Erythroblast (primary cell): ENCODE data around the gene OR2A1.
"Not testable (repeated sequence)": the region's sequence is repeated elsewhere in the genome, so short reads cannot be mapped to it uniquely, and the experiment has no call there.

Experiments used
- GATA1 ChIP-seq: IDR thresholded peaks from 2 replicates; pipeline ENCODE4 v1.6.1; 2011; ENCODE audit warnings: low read depth, mild to moderate bottlenecking, control low read depth, low read length, moderate library complexity
- POLR2A ChIP-seq: IDR thresholded peaks from 2 replicates; pipeline ENCODE4 v1.6.1; 2011; ENCODE audit warnings: mild to moderate bottlenecking, low read length

GRCh38 chr7:144302578-144303303 is 9.5 kb upstream of the OR2A1 start:
- TF ChIP-seq POLR2A, GATA1: not testable (repeated sequence)
